GM12801 (cell line): ENCODE results near the gene DBN1.

Experiments
- CTCF ChIP-seq: IDR thresholded peaks from one replicate; pipeline ENCODE4 v1.5.1; 2011; ENCODE audit warnings: control low read depth; ENCODE audit not compliant: insufficient read length; ENCODE audit errors: extremely low read depth

The DBN1 gene

GRCh38 chr5:177426566-177427210 is 46.7 kb downstream of the DBN1 start, which contains the start of gene GRK6:
Gene GRK6 (plus strand): TSS chr5:177426676. CDS start chr5:177426846, 170 bp downstream.
- no peak for TF ChIP-seq CTCF

GRCh38 chr5:177425801-177426565 is 47.5 kb downstream of the DBN1 start:
- no peak for TF ChIP-seq CTCF

- TF ChIP-seq CTCF = no peak
Observed at GRCh38 chr5:177425196-177425800, 48.1 kb downstream of the DBN1 start.

- TF ChIP-seq CTCF = no peak
Observed at GRCh38 chr5:177423671-177424070, 49.8 kb downstream of the DBN1 start.

- no peak for TF ChIP-seq CTCF
Observed at GRCh38 chr5:177421062-177421798, 52.2 kb downstream of the DBN1 start.

- TF ChIP-seq CTCF = no peak
Observed at GRCh38 chr5:177419046-177419445, 54.4 kb downstream of the DBN1 start.

GRCh38 chr5:177414481-177414880 is 59.0 kb downstream of the DBN1 start:
- TF ChIP-seq CTCF = no peak
